Neuronal stem cell (in vitro differentiated cells): ENCODE results near the gene COL5A3.

ENCODE experiments used
- DNase-seq: peaks from one replicate; pipeline ENCODE4 v3.0.0-alpha.2; 2013; ENCODE audit warnings: low spot score
- H2AFZ ChIP-seq: one replicate; pipeline ENCODE4 v1.6.1; 2013; ENCODE audit warnings: mild to moderate bottlenecking, low read length, inconsistent platforms
- H2AK5ac ChIP-seq: 2 replicates; pipeline ENCODE4 v1.6.1; 2013; ENCODE audit warnings: low read depth, mild to moderate bottlenecking, inconsistent platforms, low read length, moderate library complexity, mixed read lengths
- H2BK120ac ChIP-seq: 2 replicates; pipeline ENCODE4 v1.6.1; 2013; ENCODE audit warnings: low read depth, mild to moderate bottlenecking, inconsistent platforms, low read length, moderate library complexity, mixed read lengths
- H2BK12ac ChIP-seq: one replicate; pipeline ENCODE4 v1.6.1; 2013; ENCODE audit warnings: low read length, inconsistent platforms
- H2BK15ac ChIP-seq: 2 replicates; pipeline ENCODE4 v1.6.1; 2013; ENCODE audit warnings: mild to moderate bottlenecking, low read length, inconsistent platforms, mixed read lengths
- H2BK5ac ChIP-seq: one replicate; pipeline ENCODE4 v1.6.1; 2013; ENCODE audit warnings: inconsistent platforms, mild to moderate bottlenecking, low read length, moderate library complexity
- H3K14ac ChIP-seq: one replicate; pipeline ENCODE4 v1.6.1; 2013; ENCODE audit warnings: low read length, inconsistent platforms
- H3K18ac ChIP-seq: 2 replicates; pipeline ENCODE4 v1.6.1; 2013; ENCODE audit warnings: low read length, inconsistent platforms
- H3K23ac ChIP-seq: 2 replicates; pipeline ENCODE4 v1.6.1; 2013; ENCODE audit warnings: low read depth, mild to moderate bottlenecking, mixed read lengths, low read length, inconsistent platforms; ENCODE audit not compliant: poor library complexity
- H3K27ac ChIP-seq: replicated peaks from 3 replicates; pipeline ENCODE4 v1.5.1; 2013; ENCODE audit warnings: low read length, inconsistent platforms
- H3K27me3 ChIP-seq, 3 experiments: 2 replicates each; pipeline ENCODE4 v1.6.1; 2013; ENCODE audit warnings: low read length in 3 of 3, mild to moderate bottlenecking in 2 of 3, inconsistent platforms in 1 of 3, low read depth in 1 of 3, mixed read lengths in 1 of 3, moderate library complexity in 1 of 3; ENCODE audit not compliant: control insufficient read depth in 3 of 3, insufficient read depth in 3 of 3
- H3K36me3 ChIP-seq, 2 donors: replicated peaks in 1 of 2; 2 replicates each; pipeline ENCODE4 v1.6.1; 2013; ENCODE audit warnings: low read length in 2 of 2; ENCODE audit not compliant: control insufficient read depth in 2 of 2, insufficient read depth in 2 of 2
- H3K4ac ChIP-seq: 2 replicates; pipeline ENCODE4 v1.6.1; 2013; ENCODE audit warnings: inconsistent platforms, mild to moderate bottlenecking, low read length, moderate library complexity
- H3K4me1 ChIP-seq, 2 donors: 1 replicate in 1 of 2; 2 replicates in 1 of 2; pipeline ENCODE4 v1.6.1; 2013; ENCODE audit warnings: low read length in 2 of 2, low read depth in 1 of 2; ENCODE audit not compliant: control insufficient read depth in 2 of 2, insufficient read depth in 1 of 2
- H3K4me2 ChIP-seq: one replicate; pipeline ENCODE4 v1.6.1; 2013; ENCODE audit warnings: mild to moderate bottlenecking, low read length, inconsistent platforms; ENCODE audit not compliant: insufficient read depth, poor library complexity, severe bottlenecking
- H3K4me3 ChIP-seq, 2 donors: 2 replicates each; pipeline ENCODE4 v1.5.1; 2013; ENCODE audit warnings: low read length in 2 of 2, mild to moderate bottlenecking in 2 of 2, inconsistent platforms in 1 of 2, moderate library complexity in 1 of 2
- H3K79me1 ChIP-seq: one replicate; pipeline ENCODE4 v1.6.1; 2013; ENCODE audit warnings: low read depth, mild to moderate bottlenecking, inconsistent platforms, low read length, moderate library complexity
- H3K9ac ChIP-seq: one replicate; pipeline ENCODE4 v1.6.1; 2013; ENCODE audit warnings: mild to moderate bottlenecking, low read depth, low read length, inconsistent platforms; ENCODE audit not compliant: poor library complexity
- H3K9me3 ChIP-seq, 2 donors: replicated peaks in 1 of 2; 2 replicates each; pipeline versions ENCODE3 to v1.6.1; 2013; ENCODE audit warnings: low read length in 2 of 2, mild to moderate bottlenecking in 2 of 2, inconsistent platforms in 1 of 2, low read depth in 1 of 2, mixed read lengths in 1 of 2, moderate library complexity in 1 of 2; ENCODE audit not compliant: control insufficient read depth in 2 of 2, insufficient read depth in 1 of 2
- H4K8ac ChIP-seq: one replicate; pipeline ENCODE4 v1.6.1; 2013; ENCODE audit warnings: low read depth, mild to moderate bottlenecking, inconsistent platforms, low read length, moderate library complexity
- H4K91ac ChIP-seq: one replicate; pipeline ENCODE4 v1.6.1; 2013; ENCODE audit warnings: low read length, low read depth, mild to moderate bottlenecking, inconsistent platforms; ENCODE audit not compliant: poor library complexity
- WGBS, 2 donors: extraction: QIAGEN DNeasy Blood & Tissue Kit; methylation state at CpG; one replicate each; pipeline ENCODE4 v1.1.7; 2013; ENCODE audit warnings: missing lambda C conversion rate in 2 of 2, mixed read lengths in 1 of 2; ENCODE audit not compliant: insufficient read length in 2 of 2, insufficient replicate concordance in 1 of 2; ENCODE audit errors: extremely low coverage in 2 of 2; 5-methylcytosine and 5-hydroxymethylcytosine counted together

The COL5A3 gene

GRCh38 chr19:9972103-9972502 lies 38.2 kb downstream of the COL5A3 start:
- H3K18ac ChIP-seq: no peak overlapping the region
- H3K4me1 ChIP-seq: no peaks in the 10 kb centered on the region
- no peak overlapping the region for H3K4ac ChIP-seq
- H3K23ac ChIP-seq: no peak overlapping the region
- H3K27ac ChIP-seq: no peak overlapping the region
- H2AK5ac ChIP-seq: no peak overlapping the region
- H2BK120ac ChIP-seq: no peak overlapping the region
- no peak overlapping the region for H4K91ac ChIP-seq
- DNase-seq: no peak
- peaks cover 0 to 11% (median 2%) of the 10 kb centered on the region in 3 experiments for H3K27me3 ChIP-seq
- no peak overlapping the region for H3K4me2 ChIP-seq
- no peaks in the 10 kb centered on the region for H3K9me3 ChIP-seq
- peaks cover 0 to 2% of the 10 kb centered on the region in 2 donors for H3K36me3 ChIP-seq
- H3K4me3 ChIP-seq: no peak overlapping the region
- H2AFZ ChIP-seq: no peak overlapping the region
- H4K8ac ChIP-seq: no peak overlapping the region
- H3K9ac ChIP-seq: no peak overlapping the region
- no peak overlapping the region for H2BK5ac ChIP-seq
- H2BK15ac ChIP-seq: no peak overlapping the region
- no peak overlapping the region for H3K14ac ChIP-seq
- H2BK12ac ChIP-seq: no peak overlapping the region
- WGBS, 2 donors: 81 to 89% methylated on average over 3 to 4 of the region's 6 CpGs
- H3K79me1 ChIP-seq: no peaks in the 10 kb centered on the region

- Histone ChIP-seq H2BK120ac (no peak overlapping the region), H2BK12ac (no peak overlapping the region), H2AK5ac (no peak overlapping the region), H3K18ac (no peak overlapping the region), H4K91ac (no peak overlapping the region), H2AFZ (no peak overlapping the region), H3K4ac (no peak overlapping the region), H3K4me2 (no peak overlapping the region), H4K8ac (no peak overlapping the region), H3K14ac (no peak overlapping the region), H3K9me3 (no peaks in the 10 kb centered on the region), H3K4me1 (no peaks in the 10 kb centered on the region), H3K79me1 (no peaks in the 10 kb centered on the region), H3K4me3 (no peak overlapping the region), H2BK15ac (no peak overlapping the region), H3K27me3 (peaks cover 0 to 18% (median 10%) of the 10 kb centered on the region in 3 experiments), H2BK5ac (no peak overlapping the region), H3K9ac (no peak overlapping the region), H3K27ac (no peak overlapping the region), H3K23ac (no peak overlapping the region), H3K36me3 (peaks cover 0 to 2% of the 10 kb centered on the region in 2 donors)
- WGBS, 2 donors: no CpG with 5 or more reads among the region's 15 CpGs
- DNase-seq: no peak
Observed at GRCh38 chr19:9971166-9971897, 39.0 kb downstream of the COL5A3 start.

- Histone ChIP-seq H4K91ac (no peak overlapping the region), H3K9me3 (no peaks in the 10 kb centered on the region), H3K14ac (no peak overlapping the region), H3K9ac (no peak overlapping the region), H3K23ac (no peak overlapping the region), H2BK15ac (no peak overlapping the region), H3K27ac (no peak overlapping the region), H3K36me3 (peaks cover 0 to 2% of the 10 kb centered on the region in 2 donors), H2BK120ac (no peak overlapping the region), H3K27me3 (peaks cover 0 to 27% (median 17%) of the 10 kb centered on the region in 3 experiments), H2BK12ac (no peak overlapping the region), H4K8ac (no peak overlapping the region), H3K4ac (no peak overlapping the region), H2BK5ac (no peak overlapping the region), H3K79me1 (no peaks in the 10 kb centered on the region), H3K4me2 (no peak overlapping the region), H3K4me3 (no peak overlapping the region), H2AK5ac (no peak overlapping the region), H3K18ac (no peak overlapping the region), H3K4me1 (no peaks in the 10 kb centered on the region), H2AFZ (no peak overlapping the region)
- WGBS, 2 donors: no CpG with 5 or more reads among the region's 8 CpGs
- DNase-seq: no peak
Observed at GRCh38 chr19:9970481-9970880, 39.8 kb downstream of the COL5A3 start.

GRCh38 chr19:9969688-9969975 lies 40.7 kb downstream of the COL5A3 start:
- Histone ChIP-seq H2AK5ac (no peak overlapping the region), H3K36me3 (peaks cover 0 to 2% of the 10 kb centered on the region in 2 donors), H2BK12ac (no peak overlapping the region), H3K4me2 (no peak overlapping the region), H4K91ac (peak overlapping the region; percentile 30), H3K4me3 (peak overlapping the region in 1 of 2 donors; percentile 57), H3K18ac (no peak overlapping the region), H3K27ac (no peak overlapping the region), H3K4me1 (no peaks in the 10 kb centered on the region), H3K9me3 (no peaks in the 10 kb centered on the region), H3K23ac (peak overlapping the region; percentile 55), H3K27me3 (peaks cover 0 to 28% (median 17%) of the 10 kb centered on the region in 3 experiments), H3K79me1 (no peaks in the 10 kb centered on the region), H2BK120ac (no peak overlapping the region), H4K8ac (no peak overlapping the region), H2BK5ac (no peak overlapping the region), H2AFZ (no peak overlapping the region), H2BK15ac (no peak overlapping the region), H3K14ac (peak overlapping the region; percentile 56), H3K9ac (no peak overlapping the region), H3K4ac (no peak overlapping the region)
- WGBS, 2 donors: no CpG with 5 or more reads among the region's 2 CpGs
- no peak for DNase-seq
